Erythroblast (primary cell): ENCODE measurements around the gene METAP1.
A peak's percentile ranks its signal among the peaks of the same experiment; 100 is the strongest.
"Not testable (repeated sequence)": the region's sequence is repeated elsewhere in the genome, so short reads cannot be mapped to it uniquely, and the experiment has no call there.

Experiments used
- DNase-seq, 2 experiments: peaks; one replicate each; lab custom pipeline; 2025; lab: John Stamatoyannopoulos, UW
- GATA1 ChIP-seq: IDR thresholded peaks from 2 replicates; pipeline ENCODE4 v1.6.1; 2011; ENCODE audit warnings: low read depth, mild to moderate bottlenecking, control low read depth, low read length, moderate library complexity
- POLR2A ChIP-seq: IDR thresholded peaks from 2 replicates; pipeline ENCODE4 v1.6.1; 2011; ENCODE audit warnings: mild to moderate bottlenecking, low read length

The METAP1 gene

GRCh38 chr4:99084595-99084994 is 89.1 kb downstream of the METAP1 start:
- TF ChIP-seq POLR2A = no peak
- no peak for TF ChIP-seq GATA1
- DNase-seq = no peak

- DNase-seq = peak; percentile 78 to 84
- TF ChIP-seq GATA1 (no peak), POLR2A (no peak)
These were observed 92.5 kb downstream of the METAP1 start for GRCh38 chr4:99088023-99088449.

GRCh38 chr4:99088481-99089365 is 93.2 kb downstream of the METAP1 start, which contains the start of gene ADH5:
ADH5 (minus strand) TSS chr4:99088788; CDS start chr4:99088700, 88 bp downstream.
- TF ChIP-seq POLR2A = peak; percentile 91
- TF ChIP-seq GATA1 = no peak
- DNase-seq = peak; percentile 94 to 95

GRCh38 chr4:99090481-99091215 is 95.1 kb downstream of the METAP1 start:
- no peak for TF ChIP-seq GATA1
- no peak for TF ChIP-seq POLR2A
- DNase-seq = no peak

GRCh38 chr4:99091216-99091575 is 95.7 kb downstream of the METAP1 start:
- TF ChIP-seq GATA1 (no peak), POLR2A (no peak)
- no peak for DNase-seq

- DNase-seq = not testable (repeated sequence)
These were observed 96.3 kb downstream of the METAP1 start for GRCh38 chr4:99091841-99092240.

- no peak for DNase-seq
- TF ChIP-seq POLR2A = no peak
- TF ChIP-seq GATA1 = no peak
These were observed 103.8 kb downstream of the METAP1 start for GRCh38 chr4:99099311-99099710.

- not testable (repeated sequence) for DNase-seq
These were observed 104.3 kb downstream of the METAP1 start for GRCh38 chr4:99099814-99100213.

GRCh38 chr4:99100876-99101275 is 105.4 kb downstream of the METAP1 start:
- no peak for DNase-seq
- TF ChIP-seq GATA1 = no peak
- no peak for TF ChIP-seq POLR2A

GRCh38 chr4:99102634-99103033 is 107.1 kb downstream of the METAP1 start:
- TF ChIP-seq POLR2A = no peak
- no peak for TF ChIP-seq GATA1
- no peak for DNase-seq

- no peak for DNase-seq
- TF ChIP-seq POLR2A (no peak), GATA1 (no peak)
These were observed 107.6 kb downstream of the METAP1 start for GRCh38 chr4:99103166-99103565.

- DNase-seq = no peak
- TF ChIP-seq POLR2A (no peak), GATA1 (no peak)
These were observed 108.6 kb downstream of the METAP1 start for GRCh38 chr4:99104153-99104552.

- DNase-seq = not testable (repeated sequence)
These were observed 113.8 kb downstream of the METAP1 start for GRCh38 chr4:99109286-99109685.
